Erythroblast (primary cell): ENCODE measurements around the gene NFS1.

Source experiments
- GATA1 ChIP-seq: IDR thresholded peaks from 2 replicates; pipeline ENCODE4 v1.6.1; 2011; ENCODE audit warnings: low read depth, mild to moderate bottlenecking, control low read depth, low read length, moderate library complexity
- POLR2A ChIP-seq: IDR thresholded peaks from 2 replicates; pipeline ENCODE4 v1.6.1; 2011; ENCODE audit warnings: mild to moderate bottlenecking, low read length

GRCh38 chr20:35734777-35735649 is 35.9 kb upstream of the NFS1 start:
- TF ChIP-seq POLR2A (no peak), GATA1 (no peak)
